GM18498 (cell line): ENCODE results near the gene DSCAM.

Source experiments
- ATAC-seq: cut with Tn5 transposase; IDR thresholded peaks from one replicate; pipeline ENCODE4 v1.9.1; 2021; ENCODE audit warnings: mild to moderate bottlenecking, moderate library complexity; ENCODE audit not compliant: unreplicated experiment

DSCAM gene

DNA sequence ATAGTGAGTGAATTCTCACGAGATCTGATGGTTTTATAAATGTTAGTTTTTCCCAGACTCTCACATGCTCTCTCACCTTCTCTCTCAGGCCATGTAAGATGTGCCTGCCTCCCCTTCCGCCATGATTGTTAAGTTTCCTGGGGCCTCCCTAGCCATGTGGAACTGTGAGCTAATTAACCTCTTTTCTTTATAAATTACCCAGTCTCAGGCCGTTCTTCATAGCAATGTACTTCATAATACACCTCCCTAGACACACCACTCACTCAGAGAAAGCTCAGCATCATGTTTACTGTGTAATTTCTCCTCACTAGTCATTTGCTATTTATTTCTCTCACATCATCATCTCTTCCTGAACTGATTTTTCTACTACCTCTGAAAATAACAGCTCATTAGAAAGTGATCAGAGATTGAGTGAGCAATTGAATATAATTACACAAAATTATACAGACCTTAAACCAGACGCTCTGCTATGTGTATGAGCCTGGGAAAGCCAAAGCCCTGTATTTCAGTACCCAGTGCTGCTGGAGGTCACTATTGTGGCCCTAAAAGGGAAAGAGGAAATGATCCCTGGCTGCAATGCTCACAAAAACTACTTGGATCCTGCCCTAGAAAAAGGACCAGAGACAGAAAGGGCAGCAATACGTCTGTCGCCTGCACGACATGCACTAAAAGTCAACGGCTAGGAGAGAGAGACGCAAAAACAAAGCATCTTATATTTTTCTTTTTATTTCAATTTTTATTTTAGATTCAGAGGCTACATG, 284.5 kb downstream of the DSCAM start:
- no peak for ATAC-seq

DNA sequence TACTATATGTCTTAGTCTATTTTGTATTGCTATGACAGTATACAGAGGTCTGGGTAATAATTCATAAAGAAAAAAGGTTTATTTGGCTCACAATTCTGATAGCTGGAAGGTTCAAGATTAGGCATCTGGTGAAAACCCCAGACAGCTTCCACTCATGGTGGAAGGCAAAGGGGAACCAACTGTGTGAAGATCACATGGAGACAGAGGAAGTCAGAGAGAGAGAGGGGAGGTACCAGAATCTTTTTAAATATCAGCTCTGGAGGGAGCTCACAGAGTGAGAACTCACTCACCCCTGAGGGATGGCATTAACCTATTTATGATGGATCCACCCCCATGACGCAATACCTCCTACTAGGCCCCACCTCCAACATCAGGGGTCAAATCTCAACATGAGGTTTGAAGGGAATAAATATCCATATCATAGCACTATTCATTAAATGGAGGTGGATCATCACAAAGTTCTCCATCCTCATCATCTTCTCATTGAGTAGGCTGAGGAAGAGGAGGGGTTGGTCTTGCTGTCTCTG, 290.5 kb downstream of the DSCAM start:
- no peak for ATAC-seq

DNA sequence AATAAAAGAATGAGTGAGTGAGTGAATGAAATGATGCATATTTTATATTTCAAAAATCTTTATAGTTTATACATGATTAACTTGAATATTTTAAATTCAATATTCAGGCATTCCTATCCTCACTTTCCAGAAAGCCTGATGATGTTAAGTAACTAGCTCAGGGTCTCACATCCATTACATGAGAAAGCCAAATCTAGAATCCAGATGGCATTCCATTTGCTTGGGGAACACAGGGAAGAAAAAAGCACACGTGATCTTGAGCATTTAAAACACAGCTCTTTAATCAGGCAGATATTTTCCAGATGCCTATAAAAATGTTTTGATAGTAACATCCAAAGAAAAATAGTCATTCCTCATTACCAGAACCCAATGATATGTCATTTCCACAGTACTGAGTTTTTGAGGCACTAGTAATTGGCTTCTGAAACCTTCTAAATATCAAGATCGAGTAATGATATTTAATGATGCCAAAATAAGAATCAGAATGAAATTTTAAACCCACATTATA, 291.9 kb downstream of the DSCAM start:
- ATAC-seq, result no peak

DNA sequence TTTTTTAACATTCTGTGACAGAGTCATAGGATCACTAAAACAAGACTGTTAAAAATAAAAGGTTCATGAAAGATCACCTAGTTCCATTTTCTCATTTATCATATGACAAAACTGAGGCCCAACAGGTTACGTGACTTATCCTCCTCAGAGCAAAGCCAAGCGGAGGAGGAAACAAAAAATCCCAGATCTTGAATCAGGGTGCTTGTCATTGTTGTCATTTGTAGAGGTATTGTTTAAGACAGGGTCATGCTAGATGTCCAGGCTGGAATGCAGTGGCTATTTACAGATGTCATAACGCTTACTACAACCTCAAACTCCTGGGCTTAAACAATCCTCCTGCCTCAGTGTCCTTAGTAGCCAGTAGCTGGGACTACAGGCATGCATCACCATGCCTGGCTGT, 293.2 kb downstream of the DSCAM start:
- no peak for ATAC-seq

DNA sequence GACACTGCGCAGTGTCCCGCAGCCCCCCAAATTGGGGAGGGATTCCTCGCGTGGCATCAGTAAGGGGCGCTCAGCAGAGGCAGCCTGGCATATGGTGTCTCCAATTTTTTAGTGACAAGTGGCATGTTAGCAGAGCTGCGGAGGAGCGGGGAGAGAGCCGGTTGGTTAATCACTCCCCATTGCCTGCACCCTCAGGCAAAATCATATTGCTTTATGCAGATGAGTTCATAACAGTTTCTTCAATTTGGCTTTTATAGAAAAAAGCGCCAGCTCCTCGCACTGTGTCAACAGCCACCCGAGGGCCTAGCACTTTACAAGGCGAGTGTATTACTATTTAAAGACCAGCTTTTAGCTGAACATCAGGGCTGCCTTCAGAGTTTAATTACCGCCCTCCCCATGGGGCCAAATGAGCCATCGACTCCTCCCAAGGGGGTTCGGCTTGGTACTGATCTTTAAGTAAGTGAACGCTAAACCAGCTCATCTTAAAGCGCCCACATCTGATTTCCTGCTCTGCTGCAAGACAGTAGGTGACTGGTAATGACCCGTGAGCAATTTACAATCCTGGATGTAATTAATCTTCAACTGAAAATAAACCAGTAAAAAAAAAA, 298.9 kb downstream of the DSCAM start:
- no peak for ATAC-seq

DNA sequence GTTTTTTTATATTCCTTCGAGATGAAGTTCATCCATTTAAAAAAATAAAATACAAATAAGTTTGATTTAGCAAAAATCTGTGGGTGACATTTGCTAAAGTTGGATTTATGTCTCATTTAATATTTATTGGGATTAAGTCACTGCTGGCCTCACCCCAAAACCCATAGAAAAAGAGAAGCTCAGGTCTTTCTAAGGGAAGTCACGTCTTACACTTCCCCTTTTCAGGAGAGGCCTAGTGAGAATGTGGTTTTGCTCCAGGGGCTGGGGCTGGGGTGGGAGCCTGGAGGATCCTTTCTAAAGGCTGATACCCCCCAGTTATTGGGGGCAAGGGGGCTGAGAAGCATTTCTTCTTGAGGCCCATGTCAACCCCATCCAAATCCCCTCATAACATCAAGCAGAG, 300.3 kb downstream of the DSCAM start:
- no peak for ATAC-seq

DNA sequence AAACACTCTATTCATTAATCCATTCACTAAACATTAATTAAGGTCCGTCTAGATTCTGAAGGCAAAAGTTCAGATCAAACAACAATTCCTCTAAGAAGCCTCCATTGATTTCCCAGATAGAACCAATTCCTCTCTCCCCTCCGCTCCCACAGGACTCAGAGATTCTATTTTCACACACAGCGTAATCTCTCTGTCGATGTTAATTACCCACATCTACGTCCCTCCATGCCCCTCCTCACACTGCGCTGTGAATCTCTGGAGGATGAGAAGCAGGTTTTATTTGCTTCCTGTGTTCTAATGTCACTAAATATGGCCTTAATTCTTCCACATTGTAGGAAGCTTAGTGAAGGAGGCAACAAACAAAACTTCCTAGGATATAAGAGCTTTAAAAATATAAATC, 306.7 kb downstream of the DSCAM start:
- ATAC-seq, result no peak

DNA sequence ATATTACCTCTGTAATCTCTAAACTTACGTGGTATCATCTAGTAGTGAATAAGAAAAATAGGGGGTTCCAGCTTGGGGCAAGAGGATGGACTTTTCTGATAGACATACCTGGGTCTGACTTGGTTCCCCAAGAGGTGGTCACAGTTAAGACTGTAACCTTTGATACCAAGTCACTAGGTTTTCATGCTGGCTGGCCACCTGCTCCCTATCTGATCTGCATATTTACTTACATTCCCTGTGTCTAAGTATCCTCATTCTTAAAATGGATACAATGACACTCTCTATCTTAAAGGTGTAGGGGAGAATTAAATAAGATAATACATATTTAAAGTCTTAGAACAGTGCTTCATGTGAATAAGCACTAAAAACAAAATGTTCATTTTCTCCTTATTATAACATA, 312.1 kb downstream of the DSCAM start:
- no peak for ATAC-seq

DNA sequence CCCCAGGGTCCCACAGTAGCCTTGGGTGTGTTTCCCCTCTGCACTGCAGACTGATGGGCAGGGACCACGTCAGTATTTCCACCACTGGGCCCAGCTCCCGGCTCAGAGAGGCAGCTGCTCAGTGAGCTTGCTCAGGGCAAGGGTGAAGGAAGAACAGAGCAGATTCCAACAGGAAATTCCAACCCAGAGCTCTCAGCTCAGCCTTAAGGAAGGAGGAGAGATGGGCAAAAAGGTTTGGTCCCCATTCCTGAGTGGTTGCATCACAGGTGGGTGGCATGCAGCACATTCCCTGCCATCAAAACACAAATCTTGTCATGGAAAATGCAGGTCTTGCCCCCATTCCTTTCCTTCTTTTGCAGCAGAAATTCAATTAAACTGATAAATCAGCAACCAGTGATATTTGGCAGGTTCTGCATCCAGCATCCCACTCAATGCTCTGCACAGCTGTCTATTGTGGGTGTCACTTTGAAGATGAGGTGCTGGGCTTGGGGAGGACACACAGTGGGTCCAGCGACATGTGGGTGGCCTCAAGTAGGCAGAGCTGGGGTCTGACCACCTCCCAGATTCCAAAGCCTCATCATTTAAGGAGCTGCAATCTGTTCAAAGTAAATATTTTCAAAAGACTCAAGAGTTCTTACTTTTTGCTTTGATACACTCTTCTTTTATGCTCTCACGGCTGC, 315.4 kb downstream of the DSCAM start:
- no peak for ATAC-seq

DNA sequence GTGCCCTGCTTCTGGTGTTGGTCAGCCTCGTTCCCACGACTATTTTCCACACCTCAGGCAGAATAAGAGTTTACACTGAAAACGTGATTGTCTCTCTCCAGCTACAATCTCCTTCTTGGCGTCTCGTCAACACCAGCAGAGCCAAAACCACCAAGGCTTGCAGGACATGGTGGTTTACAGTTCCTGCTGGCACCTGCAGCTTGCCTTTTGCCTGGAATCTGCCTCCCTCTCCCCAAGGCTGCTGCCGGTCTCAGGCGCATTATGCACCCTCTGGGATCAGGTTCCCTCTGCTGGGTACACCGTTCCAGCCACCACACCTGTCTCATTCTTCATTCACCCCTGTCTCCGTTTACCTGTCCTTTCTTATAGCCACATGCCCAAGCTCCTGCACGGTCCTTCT, 315.9 kb downstream of the DSCAM start:
- no peak for ATAC-seq

DNA sequence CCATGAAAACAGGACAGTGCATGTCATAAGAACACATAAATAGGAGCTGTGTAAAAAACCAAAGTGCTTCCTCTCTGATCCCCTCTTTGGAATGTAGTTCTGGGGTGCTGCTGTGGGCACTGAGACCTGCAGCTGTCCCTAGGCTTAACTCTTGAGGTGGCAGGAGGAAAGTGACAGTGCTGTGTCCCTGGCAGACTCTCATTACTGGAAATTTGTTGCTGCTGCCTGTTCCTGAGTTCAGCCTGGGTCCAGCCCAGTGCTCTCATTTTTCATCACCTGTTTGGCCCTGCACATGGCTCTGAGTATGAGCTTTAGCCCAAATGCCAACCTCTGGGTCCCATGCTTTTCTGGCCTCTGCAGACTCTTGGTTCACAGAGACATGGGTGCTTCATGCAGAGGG, 329.3 kb downstream of the DSCAM start:
- no peak for ATAC-seq

DNA sequence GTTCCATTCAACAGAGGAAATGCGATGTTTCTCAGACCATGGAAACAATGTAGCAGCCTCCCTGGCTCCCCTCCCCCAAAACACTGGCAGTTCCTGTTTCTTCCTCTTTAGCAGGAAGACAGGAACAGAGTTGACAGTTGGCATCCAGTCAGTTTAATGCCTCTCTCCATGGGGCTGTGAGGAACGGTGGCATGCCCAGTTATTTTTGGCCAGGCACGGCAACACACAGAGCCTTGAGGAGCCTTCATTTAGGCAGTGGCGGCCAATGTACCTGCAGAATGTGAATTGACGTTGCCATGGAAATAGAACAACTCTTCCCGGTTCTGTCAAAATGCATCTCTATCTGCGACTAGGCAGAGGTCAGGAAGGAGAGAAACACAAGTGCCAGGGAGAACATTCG, 330.6 kb downstream of the DSCAM start:
- no peak for ATAC-seq

DNA sequence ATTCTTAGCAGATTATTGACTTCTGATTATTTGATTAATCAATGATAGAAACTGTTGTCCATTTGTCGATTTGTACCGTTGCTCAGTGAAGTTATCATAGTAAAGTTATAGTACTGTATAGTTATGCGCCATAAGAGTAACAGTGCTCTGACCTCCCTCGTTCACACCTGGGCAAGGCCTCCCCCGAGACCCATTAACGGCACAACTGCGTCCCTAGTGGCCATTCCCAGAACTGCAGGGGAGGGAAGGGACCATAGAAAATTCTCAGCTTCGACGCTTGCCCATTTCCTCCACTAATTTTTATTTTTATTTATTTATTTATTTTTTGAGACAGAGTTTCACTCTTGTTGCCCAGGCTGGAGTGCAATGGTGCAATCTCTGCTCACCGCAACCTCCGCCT, 334.4 kb downstream of the DSCAM start:
- no peak for ATAC-seq

DNA sequence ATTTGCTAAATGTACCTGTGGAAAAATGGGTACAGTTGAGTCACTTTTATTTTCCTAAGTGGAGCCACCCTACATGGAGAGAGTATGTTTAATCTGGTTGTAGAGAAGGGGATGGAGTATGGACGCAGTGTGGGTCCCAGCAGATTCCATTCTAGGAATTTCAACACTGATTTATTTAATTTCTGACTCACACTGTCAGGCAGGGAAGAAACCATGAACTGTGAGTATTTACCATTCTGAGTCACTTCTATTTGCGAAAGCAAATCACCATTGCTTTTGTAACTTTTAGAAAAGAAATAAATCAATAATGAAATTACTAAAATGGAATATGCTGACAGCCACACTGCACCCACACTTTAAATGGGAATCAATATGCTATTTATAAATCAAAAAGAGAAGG, 339.0 kb downstream of the DSCAM start:
- ATAC-seq, result no peak

DNA sequence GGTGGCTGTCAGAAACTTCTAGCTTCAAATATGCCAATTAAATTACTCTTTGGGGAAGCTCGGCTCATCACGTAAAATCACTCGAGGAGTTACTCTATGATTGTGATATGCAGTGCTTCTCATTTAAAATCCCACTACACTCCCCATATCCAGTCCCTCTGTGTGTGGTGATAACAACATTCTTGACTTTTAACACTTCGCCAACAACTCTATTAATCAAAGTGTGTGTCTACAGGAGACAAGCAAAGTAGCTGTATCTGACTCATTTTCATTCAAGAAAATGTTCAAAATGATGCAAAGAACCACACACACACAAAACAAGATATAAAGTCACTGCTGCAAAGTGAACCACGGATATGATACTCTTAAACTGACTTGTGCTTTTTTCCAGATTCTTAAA, 341.3 kb downstream of the DSCAM start:
- no peak for ATAC-seq

DNA sequence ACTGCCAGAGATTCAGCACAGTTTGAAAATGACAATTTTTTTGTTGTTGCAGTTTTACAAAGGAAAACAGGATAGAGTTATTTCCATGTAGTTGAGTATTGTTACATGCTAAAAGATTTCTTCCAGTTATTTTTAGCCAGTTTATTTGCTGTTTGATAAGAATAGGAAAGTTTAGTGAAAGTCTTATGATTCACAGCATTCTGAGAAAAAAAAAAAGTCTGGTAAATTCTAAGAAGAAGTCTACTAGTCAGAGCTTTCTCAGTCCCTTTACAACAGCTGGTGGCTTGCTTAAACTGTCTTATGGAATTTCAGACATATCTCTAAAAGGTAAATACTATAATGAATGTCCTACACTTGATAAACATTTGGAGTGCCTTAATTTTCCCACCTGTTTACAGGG, 341.7 kb downstream of the DSCAM start:
- ATAC-seq, result no peak

DNA sequence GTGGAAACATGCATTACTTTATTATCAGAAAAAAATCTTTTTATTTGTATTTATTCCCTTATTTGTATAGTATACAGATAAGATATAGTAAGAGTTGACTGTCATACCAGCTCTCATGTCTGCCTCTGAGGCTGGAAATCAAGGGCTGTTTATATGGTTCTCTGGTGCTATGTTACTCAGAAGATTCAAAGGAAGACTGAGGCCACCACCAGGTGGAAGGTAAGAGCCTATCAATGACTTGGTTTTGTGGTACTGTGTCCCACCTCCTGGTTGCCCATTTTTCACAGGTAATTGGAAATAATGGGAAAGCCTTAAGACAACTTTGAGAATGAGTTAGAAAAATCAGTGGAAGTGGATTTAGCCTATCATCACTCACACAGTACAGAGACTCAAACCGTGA, 342.1 kb downstream of the DSCAM start:
- ATAC-seq, result no peak

DNA sequence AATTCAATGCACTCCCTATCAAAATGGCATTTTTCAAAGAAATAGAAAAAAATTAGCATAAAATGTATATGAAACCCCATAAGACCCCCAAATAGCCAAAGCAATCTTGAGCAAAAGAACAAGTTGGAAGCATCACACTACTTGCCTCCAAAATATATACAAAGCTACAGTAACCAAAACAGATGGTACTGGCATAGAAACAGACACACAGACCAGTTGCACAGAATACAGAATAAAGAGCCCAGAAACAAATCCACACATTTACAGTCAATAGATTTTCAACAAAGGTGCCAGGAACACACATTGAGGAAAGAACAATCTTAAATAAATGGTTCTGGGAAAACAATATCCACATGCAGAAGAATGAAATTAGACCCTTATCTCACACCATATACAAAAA, 350.8 kb downstream of the DSCAM start:
- no peak for ATAC-seq

DNA sequence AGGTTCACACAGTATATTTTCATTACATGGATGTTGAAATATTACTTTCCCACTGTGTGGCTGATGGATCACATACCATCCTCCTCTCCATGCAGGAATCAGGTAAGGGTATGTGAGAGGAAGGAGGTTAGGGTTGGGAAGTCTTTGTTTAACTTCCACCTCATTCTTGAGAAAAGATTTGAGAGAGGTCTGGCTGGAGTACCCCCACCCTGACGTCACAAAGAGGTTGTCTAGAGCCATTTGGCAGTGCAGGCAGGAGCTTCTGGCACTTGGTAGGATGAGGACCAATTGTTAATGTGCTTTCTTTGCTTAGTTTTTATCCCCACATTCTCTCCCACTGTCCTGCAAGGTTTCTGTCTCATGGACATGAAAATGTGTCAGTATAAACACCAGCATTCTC, 356.6 kb downstream of the DSCAM start:
- no peak for ATAC-seq

DNA sequence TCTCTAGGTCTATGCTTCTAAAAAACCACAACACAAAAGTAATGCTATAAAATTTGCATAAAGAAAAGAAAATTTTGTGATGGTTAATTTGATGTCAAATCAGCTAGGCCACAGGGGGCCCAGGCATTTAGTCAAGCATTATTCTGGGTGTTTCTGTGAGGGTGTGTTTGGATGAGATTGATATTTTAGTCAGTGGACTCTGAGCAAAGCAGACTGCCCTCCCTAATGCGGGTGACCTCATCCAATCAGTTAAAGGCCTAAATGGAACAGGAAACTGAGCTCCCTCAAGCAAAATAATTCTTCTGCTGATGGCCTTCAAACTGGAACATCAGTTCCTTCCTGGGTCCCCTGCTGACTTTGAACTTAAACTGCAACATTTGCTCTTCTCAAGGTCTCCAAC, 358.0 kb downstream of the DSCAM start:
- no peak for ATAC-seq

DNA sequence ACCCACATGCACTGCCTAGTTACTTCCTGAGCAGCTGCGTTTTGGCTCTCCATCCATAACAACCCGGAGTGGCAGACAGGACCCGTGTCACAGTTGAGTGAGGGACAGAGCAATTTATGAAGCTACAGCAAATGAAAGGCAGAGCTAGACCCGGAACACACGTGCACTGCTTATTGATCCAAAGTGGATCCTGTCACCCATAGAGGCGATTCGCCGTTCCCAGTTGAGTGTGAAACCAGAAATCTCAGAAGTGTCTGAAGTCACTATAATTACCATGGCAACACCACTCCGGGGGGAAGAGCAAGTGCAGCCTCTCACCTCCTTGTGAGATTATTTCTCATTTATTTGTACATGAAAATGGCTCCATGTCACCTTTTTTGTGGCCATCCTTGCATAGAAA, 365.2 kb downstream of the DSCAM start:
- no peak for ATAC-seq

DNA sequence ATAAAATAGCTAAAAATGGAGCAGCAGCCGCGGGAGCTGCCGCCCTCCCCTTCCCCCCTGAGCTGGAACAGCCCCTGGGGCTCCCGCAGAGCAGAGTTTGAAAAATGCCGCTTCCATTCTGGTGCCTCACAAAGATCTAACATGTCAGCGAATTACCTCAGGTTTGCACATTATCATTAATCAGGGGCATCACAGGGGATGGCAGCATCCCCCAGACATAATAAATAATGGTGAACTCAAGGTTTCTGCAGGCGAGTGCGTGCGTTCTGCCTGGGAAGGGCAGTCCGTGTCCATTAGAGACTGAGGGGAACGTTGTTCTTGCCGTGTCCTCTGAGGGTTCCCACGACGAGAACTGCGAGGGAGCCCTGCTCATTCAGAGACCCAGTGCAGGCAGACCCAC, 372.4 kb downstream of the DSCAM start:
- ATAC-seq, result no peak
